NOMO-1 treated with dmso at 0.1 percent for 144 hours (cell line): ENCODE data around the gene C1QTNF6.

Experiments
- DNase-seq: peaks from one replicate; lab custom pipeline; 2025; ENCODE audit not compliant: unreplicated experiment; lab: John Stamatoyannopoulos, UW

Gene C1QTNF6

GRCh38 chr22:37193629-37194191 lies 5.7 kb upstream of the C1QTNF6 start:
- DNase-seq: no peak

GRCh38 chr22:37192741-37193140 lies 4.7 kb upstream of the C1QTNF6 start:
- no peak for DNase-seq

- no peak for DNase-seq
Measured at GRCh38 chr22:37192204-37192603, 4.2 kb upstream of the C1QTNF6 start.

- no peak for DNase-seq
Measured at GRCh38 chr22:37190262-37190780, 2.3 kb upstream of the C1QTNF6 start.

GRCh38 chr22:37188901-37189466 lies 937 bp upstream of the C1QTNF6 start:
- DNase-seq: no peak

- DNase-seq: no peak
Measured at GRCh38 chr22:37187552-37187890, 526 bp downstream of the C1QTNF6 start.

GRCh38 chr22:37186997-37187522 lies 987 bp downstream of the C1QTNF6 start:
- DNase-seq: no peak

GRCh38 chr22:37186228-37186996 lies 1.6 kb downstream of the C1QTNF6 start:
- DNase-seq: peak; percentile 5

GRCh38 chr22:37185646-37186227 lies 2.3 kb downstream of the C1QTNF6 start:
- DNase-seq: no peak

GRCh38 chr22:37184816-37185541 lies 3.1 kb downstream of the C1QTNF6 start:
- DNase-seq: no peak

GRCh38 chr22:37184380-37184755 lies 3.7 kb downstream of the C1QTNF6 start:
- DNase-seq: no peak

- no peak for DNase-seq
Measured at GRCh38 chr22:37183432-37184379, 4.3 kb downstream of the C1QTNF6 start.

- no peak for DNase-seq
Measured at GRCh38 chr22:37182949-37183245, 5.2 kb downstream of the C1QTNF6 start.

GRCh38 chr22:37182101-37182948 lies 5.7 kb downstream of the C1QTNF6 start:
- DNase-seq: no peak

- no peak for DNase-seq
Measured at GRCh38 chr22:37181681-37182080, 6.4 kb downstream of the C1QTNF6 start.

- DNase-seq: no peak
Measured at GRCh38 chr22:37180531-37181231, 7.4 kb downstream of the C1QTNF6 start.

- no peak for DNase-seq
Measured at GRCh38 chr22:37179622-37180420, 8.2 kb downstream of the C1QTNF6 start.

- no peak for DNase-seq
Measured at GRCh38 chr22:37179126-37179470, 8.9 kb downstream of the C1QTNF6 start.
